Measurements from ENCODE around the gene ANP32B.

The ANP32B gene

DNA sequence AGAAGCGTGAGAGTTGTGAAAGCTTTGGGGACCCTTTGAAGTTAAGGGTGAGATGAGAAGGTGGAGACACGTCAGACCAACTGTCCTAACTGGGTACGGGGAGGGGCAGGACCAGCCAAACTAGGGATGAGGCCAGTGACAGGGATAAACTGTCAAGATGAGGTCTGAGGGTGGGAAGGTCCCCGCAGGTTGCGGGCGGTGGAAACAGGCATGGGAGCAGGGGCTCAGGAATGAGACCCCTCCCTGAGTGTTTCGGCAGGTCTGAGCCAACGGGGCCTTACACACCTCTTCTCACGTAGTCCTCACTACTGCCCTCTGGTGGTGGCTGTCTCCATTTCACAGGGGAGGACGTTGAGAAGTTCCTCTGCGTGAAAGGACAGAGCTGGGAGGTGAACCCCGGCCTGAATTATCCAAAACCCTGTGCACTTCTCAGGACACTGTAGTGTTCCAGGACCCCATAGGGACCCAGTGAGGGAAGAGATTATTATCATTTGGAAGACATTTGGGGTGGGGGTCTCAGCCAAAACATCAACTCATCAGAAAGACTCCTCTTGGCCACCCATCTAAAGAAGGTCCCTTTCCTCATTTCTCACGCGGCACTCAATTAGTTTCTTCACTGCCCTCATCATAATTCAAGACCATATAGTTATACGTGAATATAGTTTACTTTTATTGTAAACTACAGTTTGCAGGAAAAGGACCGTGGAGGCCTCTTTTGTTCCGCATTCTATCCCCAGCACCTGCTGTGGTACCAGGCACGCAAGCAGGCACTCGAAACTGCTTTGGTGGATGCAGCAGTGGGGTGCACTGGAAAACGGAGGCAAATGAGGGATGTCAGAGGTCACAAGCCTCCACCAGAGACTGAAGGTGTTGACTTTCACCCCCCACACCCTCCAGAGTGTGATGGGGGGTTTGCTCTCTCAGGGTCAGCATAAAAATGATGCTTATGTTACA, 51.7 kb downstream of the ANP32B start:
- no peak overlapping the region for H3K9ac ChIP-seq (ENCODE audit: insufficient read length, low read depth)
- H3K36me3 ChIP-seq (ENCODE audit: insufficient read depth, insufficient read length, low read length), result no peaks in the 10 kb centered on the region
- TF ChIP-seq YY1 (IDR thresholded peaks at IDR 0.05; ENCODE audit: insufficient read depth, insufficient read length) (no peak), ZNF274 (IDR thresholded peaks at IDR 0.05; ENCODE audit: low read depth, low read length) (no peak), SUZ12 (IDR thresholded peaks at IDR 0.05; ENCODE audit: extremely low read depth, insufficient read depth, insufficient read length) (no peak)
- DNase-seq (ENCODE audit: low read depth, low spot score), result peak; percentile 84
- no peak overlapping the region for H3K4me3 ChIP-seq (ENCODE audit: insufficient read length, low read depth)
- no peaks in the 10 kb centered on the region for H3K27me3 ChIP-seq (ENCODE audit: insufficient read depth, insufficient read length)
- H3K4me1 ChIP-seq (ENCODE audit: insufficient read depth, insufficient read length), result no peaks in the 10 kb centered on the region
- H3K9me3 ChIP-seq (ENCODE audit: insufficient read depth, low read length), result no peaks in the 10 kb centered on the region

DNA sequence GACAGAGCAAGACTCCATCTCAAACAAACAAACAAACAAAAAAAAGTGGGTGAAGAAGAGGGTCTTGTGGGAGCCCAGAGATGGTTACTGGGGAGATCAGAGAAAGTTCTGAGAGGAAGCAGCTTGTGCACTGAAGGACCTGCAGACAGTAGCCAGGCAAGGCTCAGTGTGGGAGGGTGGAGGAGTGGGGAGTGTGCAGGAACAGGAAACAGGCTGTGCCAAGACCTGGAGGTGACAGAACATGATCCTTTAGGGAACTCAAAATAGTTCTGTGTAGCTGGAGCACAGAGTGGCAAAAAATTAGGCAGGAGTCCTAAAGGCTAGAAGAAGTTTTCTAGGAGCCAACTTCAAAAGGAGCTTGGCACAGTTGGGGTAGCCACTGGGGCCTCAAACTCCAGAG, 54.2 kb downstream of the ANP32B start:
- DNase-seq (ENCODE audit: low read depth, low spot score), result no peak

DNA sequence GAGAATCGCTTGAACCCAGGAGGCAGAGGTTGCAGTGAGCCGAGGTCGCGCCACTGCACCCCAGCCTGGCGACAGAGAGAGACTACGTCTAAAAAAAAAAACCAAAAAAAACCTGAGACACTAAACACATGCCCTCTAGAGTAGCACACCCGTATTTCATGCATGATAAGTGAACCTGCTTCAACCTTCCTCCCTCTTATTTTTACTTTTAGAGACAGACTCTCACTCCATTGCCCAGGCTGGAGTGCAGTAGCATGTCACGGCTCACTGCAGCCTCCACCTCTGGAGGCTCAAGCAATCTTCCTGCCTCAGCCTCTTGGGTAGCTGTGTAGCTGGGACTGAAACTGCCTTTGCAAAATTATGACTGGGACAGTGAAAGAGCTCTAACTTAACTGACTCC, 55.8 kb downstream of the ANP32B start:
- Histone ChIP-seq H3K4me3 (ENCODE audit: insufficient read length, low read depth) (no peak overlapping the region), H3K4me1 (ENCODE audit: insufficient read depth, insufficient read length) (no peaks in the 10 kb centered on the region), H3K9ac (ENCODE audit: insufficient read length, low read depth) (no peak overlapping the region), H3K36me3 (ENCODE audit: insufficient read depth, insufficient read length, low read length) (no peaks in the 10 kb centered on the region), H3K27me3 (ENCODE audit: insufficient read depth, insufficient read length) (no peaks in the 10 kb centered on the region), H3K9me3 (ENCODE audit: insufficient read depth, low read length) (no peaks in the 10 kb centered on the region)
- TF ChIP-seq ZNF274 (IDR thresholded peaks at IDR 0.05; ENCODE audit: low read depth, low read length) (no peak), SUZ12 (IDR thresholded peaks at IDR 0.05; ENCODE audit: extremely low read depth, insufficient read depth, insufficient read length) (no peak), YY1 (IDR thresholded peaks at IDR 0.05; ENCODE audit: insufficient read depth, insufficient read length) (no peak)
- no peak for DNase-seq (ENCODE audit: low read depth, low spot score)

More for the DNA sequence above, 54.2 kb downstream of the ANP32B start:
- Histone ChIP-seq H3K9me3 (ENCODE audit: insufficient read depth, low read length) (no peaks in the 10 kb centered on the region), H3K36me3 (ENCODE audit: insufficient read depth, insufficient read length, low read length) (no peaks in the 10 kb centered on the region), H3K4me3 (ENCODE audit: insufficient read length, low read depth) (no peak overlapping the region), H3K27me3 (ENCODE audit: insufficient read depth, insufficient read length) (no peaks in the 10 kb centered on the region), H3K4me1 (ENCODE audit: insufficient read depth, insufficient read length) (no peaks in the 10 kb centered on the region), H3K9ac (ENCODE audit: insufficient read length, low read depth) (no peak overlapping the region)
- TF ChIP-seq YY1 (IDR thresholded peaks at IDR 0.05; ENCODE audit: insufficient read depth, insufficient read length) (no peak), ZNF274 (IDR thresholded peaks at IDR 0.05; ENCODE audit: low read depth, low read length) (no peak), SUZ12 (IDR thresholded peaks at IDR 0.05; ENCODE audit: extremely low read depth, insufficient read depth, insufficient read length) (no peak)

DNA sequence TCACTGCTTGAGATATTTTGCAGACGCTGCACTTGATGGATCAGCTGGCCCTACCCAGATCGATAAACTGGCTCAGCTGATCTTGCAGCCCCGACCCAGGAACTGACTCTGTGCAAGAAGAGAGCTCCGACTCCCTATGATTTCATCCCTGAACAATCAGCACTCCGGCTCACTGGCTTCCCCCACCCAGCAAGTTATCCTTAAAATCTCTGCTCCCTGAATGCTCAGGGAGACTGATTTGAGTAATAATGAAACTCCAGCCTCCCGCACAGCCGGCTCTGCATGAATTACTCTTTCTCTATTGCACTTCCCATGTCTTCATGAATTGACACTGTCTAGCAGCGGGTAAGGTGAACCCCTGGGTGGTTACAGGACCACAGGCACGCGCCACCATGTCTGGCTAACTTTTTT, 56.5 kb downstream of the ANP32B start:
- H3K9ac ChIP-seq (ENCODE audit: insufficient read length, low read depth), result no peak overlapping the region

DNA sequence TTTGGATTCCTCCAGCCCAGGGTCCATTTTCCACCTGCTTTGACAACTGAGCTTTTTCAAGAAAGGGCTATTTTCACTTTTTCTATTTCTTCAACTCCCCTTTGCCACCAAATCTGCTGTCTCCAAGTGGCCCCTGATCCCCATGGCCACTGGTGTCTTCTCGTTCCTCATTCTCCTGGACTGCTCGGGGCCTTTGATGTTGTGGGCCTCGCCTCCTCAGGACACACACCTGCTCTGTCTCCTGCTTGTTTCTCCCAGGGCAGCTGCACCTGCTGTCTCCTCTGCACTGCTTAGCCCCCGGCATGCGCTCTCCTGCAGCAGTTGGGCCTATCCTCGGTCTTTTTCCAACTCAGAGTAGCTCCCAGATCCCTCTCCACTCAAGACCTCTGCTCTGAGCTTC, 57.1 kb downstream of the ANP32B start:
- H3K4me3 ChIP-seq (ENCODE audit: insufficient read length, low read depth), result no peak overlapping the region
- no peak for TF ChIP-seq YY1 (IDR thresholded peaks at IDR 0.05; ENCODE audit: insufficient read depth, insufficient read length)
- TF ChIP-seq SUZ12 (IDR thresholded peaks at IDR 0.05; ENCODE audit: extremely low read depth, insufficient read depth, insufficient read length), result no peak
- no peak for TF ChIP-seq ZNF274 (IDR thresholded peaks at IDR 0.05; ENCODE audit: low read depth, low read length)
- H3K9me3 ChIP-seq (ENCODE audit: insufficient read depth, low read length), result no peaks in the 10 kb centered on the region
- DNase-seq (ENCODE audit: low read depth, low spot score), result no peak
- no peaks in the 10 kb centered on the region for H3K27me3 ChIP-seq (ENCODE audit: insufficient read depth, insufficient read length)
- no peak overlapping the region for H3K9ac ChIP-seq (ENCODE audit: insufficient read length, low read depth)
- no peaks in the 10 kb centered on the region for H3K4me1 ChIP-seq (ENCODE audit: insufficient read depth, insufficient read length)
- H3K36me3 ChIP-seq (ENCODE audit: insufficient read depth, insufficient read length, low read length), result no peaks in the 10 kb centered on the region

More for the DNA sequence above, 56.5 kb downstream of the ANP32B start:
- no peaks in the 10 kb centered on the region for H3K9me3 ChIP-seq (ENCODE audit: insufficient read depth, low read length)
- no peak overlapping the region for H3K4me3 ChIP-seq (ENCODE audit: insufficient read length, low read depth)
- H3K4me1 ChIP-seq (ENCODE audit: insufficient read depth, insufficient read length), result no peaks in the 10 kb centered on the region
- H3K36me3 ChIP-seq (ENCODE audit: insufficient read depth, insufficient read length, low read length), result no peaks in the 10 kb centered on the region
- no peak for TF ChIP-seq SUZ12 (IDR thresholded peaks at IDR 0.05; ENCODE audit: extremely low read depth, insufficient read depth, insufficient read length)
- no peak for TF ChIP-seq YY1 (IDR thresholded peaks at IDR 0.05; ENCODE audit: insufficient read depth, insufficient read length)
- no peak for TF ChIP-seq ZNF274 (IDR thresholded peaks at IDR 0.05; ENCODE audit: low read depth, low read length)
- H3K27me3 ChIP-seq (ENCODE audit: insufficient read depth, insufficient read length), result no peaks in the 10 kb centered on the region
- DNase-seq (ENCODE audit: low read depth, low spot score), result no peak

DNA sequence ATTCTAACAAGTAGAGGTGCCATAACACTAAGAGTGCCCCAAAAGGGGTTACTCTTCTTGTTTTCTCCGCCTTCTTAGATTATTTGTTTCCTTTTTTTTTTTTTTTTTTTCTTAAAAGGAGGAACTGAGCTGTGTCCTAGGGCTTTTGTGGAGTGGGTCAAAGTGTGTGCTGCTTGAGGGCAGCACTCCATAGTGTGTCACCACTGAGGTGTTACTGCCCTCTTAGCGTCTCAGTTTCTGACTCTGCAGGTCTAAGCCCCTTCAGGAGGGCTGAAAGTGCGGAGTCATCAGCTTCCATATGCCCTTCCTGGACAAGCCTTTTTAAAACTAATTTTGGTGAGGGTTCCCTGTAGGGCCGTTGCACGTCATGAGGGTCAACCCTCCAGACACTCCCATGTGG, 60.8 kb downstream of the ANP32B start:
- no peak overlapping the region for H3K4me3 ChIP-seq (ENCODE audit: insufficient read length, low read depth)
- no peaks in the 10 kb centered on the region for H3K4me1 ChIP-seq (ENCODE audit: insufficient read depth, insufficient read length)
- no peaks in the 10 kb centered on the region for H3K9me3 ChIP-seq (ENCODE audit: insufficient read depth, low read length)
- no peaks in the 10 kb centered on the region for H3K27me3 ChIP-seq (ENCODE audit: insufficient read depth, insufficient read length)
- no peak for DNase-seq (ENCODE audit: low read depth, low spot score)
- H3K36me3 ChIP-seq (ENCODE audit: insufficient read depth, insufficient read length, low read length), result no peaks in the 10 kb centered on the region
- H3K9ac ChIP-seq (ENCODE audit: insufficient read length, low read depth), result no peak overlapping the region
- TF ChIP-seq SUZ12 (IDR thresholded peaks at IDR 0.05; ENCODE audit: extremely low read depth, insufficient read depth, insufficient read length), result no peak
- TF ChIP-seq ZNF274 (IDR thresholded peaks at IDR 0.05; ENCODE audit: low read depth, low read length), result no peak
- no peak for TF ChIP-seq YY1 (IDR thresholded peaks at IDR 0.05; ENCODE audit: insufficient read depth, insufficient read length)

All from NT2/D1 (cell line).